ENCODE results near the gene C5orf15.
A peak's percentile ranks its signal among the peaks of the same experiment; 100 is the strongest.

C5orf15 gene

DNA sequence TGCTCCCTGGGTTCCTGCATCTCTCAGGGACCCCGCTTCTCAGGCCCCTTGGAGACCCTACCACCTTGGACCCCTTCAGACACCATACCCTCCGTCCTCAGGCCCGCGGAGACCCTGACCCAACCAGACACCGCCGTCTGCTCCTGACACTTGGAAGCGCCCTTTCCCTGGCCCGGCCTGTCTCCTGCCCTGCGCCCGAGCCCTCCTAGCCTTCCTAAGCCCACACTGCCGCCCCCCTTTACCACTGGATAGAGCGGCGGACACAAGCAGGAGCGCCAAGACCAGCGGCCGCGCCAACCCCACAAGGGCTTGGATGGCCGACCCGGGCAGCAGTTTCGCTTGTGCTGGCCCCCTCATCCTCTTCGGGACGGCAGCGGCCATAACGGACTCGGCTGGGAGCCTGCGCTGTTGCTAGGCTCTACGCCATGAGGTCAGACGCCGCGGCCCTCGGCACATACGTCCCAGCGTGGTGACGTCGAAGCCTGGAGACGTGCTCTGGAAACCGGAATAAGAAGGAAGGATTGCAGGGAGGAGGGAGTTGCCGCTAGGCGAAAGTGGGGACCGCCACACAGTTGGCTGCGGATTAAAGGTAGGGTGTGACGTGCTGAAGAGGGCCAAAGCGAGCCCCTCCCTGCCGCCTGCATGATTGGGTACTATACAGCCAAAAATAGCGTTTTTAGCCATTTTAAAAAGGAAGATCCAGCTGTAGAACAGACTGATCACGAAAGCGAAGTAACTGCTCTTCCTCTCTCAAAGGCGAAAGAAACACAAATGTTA, at the start of gene C5orf15:
Gene C5orf15, minus strand, starts transcription at position 422 of the 777 bp plus-strand sequence. Its CDS starts 41 bp downstream, at position 381.
- FAIRE-seq (peak; percentile 86), DNase-seq (ENCODE audit: insufficient read length, low spot score) (peak; percentile 95)

DNA sequence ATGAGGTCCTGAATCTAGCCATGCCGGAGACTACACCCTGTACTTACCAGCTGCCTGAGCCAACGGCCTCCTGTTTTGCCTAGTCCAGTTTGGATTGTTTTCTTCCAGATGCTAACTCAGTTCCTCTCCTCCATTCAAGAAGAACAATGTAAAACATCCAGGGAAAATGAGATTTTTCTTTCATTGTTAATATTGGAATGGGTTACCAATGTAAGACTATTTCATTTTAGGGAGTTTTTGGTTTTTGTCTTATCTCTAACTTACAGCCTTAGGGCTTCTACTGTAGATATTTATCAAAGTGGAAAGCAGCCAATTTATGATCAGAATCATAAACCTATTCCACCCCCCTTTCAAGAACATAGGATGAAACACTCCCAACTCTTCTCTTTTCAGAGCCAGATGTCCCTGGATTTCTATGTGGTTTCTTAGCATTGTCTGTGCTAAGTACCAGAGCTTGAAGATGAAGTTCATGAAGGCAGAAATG, 39.9 kb upstream of the C5orf15 start:
- FAIRE-seq (no peak), DNase-seq (ENCODE audit: insufficient read length, low spot score) (no peak)

DNA sequence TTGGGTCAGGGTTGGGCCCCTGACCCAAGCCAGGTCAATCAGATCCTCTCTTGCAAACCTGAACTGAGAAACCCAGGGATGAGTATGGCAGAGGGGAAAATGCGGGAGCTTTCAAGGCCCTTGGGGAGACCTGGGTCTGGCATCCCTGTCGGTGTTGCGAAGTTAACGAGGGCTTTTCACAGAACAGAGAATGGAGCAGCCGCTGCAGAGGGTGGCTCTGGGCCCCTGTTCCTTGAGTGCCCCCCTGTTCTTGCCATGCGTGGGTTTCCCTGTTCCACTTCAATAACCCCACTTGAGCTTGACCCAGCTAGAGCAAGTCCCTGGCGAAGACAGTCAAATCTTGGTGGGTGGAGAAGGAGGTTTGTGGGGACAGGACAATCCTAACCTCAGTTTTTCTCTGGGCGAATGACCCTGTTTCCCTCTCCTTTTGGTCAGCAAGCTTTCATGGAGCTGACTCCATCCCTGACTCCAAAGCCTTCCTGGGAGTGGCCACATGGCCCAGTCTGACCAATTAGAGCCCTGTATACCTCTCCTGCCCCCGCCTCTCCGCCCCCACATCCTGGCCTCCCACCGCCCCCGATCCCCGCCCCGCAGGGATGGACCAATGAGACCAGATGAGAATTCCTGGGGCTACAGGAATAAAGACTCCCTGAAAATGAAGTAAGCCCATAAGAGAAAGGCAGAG, 39.3 kb upstream of the C5orf15 start:
- DNase-seq (ENCODE audit: insufficient read length, low spot score) (peak; percentile 63), FAIRE-seq (no peak)

DNA sequence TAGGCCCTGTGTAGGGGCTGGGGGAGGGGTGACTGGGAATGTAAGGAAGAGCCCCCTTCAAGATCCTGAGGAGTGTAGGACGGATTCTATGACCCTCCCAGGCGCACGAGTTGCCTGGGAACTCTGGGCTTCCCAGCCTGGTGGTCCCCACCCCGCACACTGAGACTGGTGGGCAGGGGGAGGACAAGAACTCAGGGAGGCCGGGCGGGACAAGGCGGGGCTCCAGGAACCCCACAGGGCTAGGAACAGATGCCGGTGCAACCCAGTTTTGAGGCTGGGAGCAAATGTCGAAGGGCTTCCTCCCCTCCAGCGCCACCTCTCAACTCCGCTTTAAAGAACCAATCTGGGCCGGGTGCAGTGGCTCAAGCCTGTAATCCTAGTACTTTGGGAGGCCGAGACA, 37.7 kb upstream of the C5orf15 start:
- DNase-seq (ENCODE audit: insufficient read length, low spot score) (no peak), FAIRE-seq (no peak)

DNA sequence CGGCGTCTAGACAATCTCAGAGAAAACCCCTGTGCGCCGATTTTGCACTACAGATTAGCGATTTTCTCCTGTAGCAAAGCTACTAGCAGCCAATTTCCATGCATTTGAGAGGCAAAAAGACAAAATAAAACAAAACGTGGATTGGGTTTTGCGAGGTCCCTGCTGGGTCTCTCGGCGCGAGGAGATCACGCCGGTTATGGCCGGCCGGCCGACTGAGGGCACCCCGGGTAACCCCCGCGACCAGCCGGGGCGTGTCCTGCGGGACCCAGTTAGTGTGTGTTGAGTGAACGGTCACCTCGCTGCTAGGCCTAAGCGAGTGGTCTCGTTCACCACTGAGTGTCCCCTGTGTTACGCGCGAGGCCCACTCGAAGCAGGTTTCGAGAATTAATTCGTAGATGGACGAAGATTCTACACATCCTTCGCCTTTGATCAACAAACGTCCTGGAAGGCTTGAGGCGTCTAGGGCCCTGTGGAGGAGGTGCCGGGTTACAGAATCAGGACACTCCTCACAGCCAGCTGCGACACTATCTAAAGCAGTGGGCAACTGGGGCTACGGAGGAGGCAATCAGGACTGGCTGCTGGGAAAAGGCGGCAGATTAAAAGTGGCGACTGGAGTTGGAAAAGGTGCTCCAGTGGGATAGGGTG, 37.1 kb upstream of the C5orf15 start:
- DNase-seq (ENCODE audit: insufficient read length, low spot score) (no peak), FAIRE-seq (no peak)

DNA sequence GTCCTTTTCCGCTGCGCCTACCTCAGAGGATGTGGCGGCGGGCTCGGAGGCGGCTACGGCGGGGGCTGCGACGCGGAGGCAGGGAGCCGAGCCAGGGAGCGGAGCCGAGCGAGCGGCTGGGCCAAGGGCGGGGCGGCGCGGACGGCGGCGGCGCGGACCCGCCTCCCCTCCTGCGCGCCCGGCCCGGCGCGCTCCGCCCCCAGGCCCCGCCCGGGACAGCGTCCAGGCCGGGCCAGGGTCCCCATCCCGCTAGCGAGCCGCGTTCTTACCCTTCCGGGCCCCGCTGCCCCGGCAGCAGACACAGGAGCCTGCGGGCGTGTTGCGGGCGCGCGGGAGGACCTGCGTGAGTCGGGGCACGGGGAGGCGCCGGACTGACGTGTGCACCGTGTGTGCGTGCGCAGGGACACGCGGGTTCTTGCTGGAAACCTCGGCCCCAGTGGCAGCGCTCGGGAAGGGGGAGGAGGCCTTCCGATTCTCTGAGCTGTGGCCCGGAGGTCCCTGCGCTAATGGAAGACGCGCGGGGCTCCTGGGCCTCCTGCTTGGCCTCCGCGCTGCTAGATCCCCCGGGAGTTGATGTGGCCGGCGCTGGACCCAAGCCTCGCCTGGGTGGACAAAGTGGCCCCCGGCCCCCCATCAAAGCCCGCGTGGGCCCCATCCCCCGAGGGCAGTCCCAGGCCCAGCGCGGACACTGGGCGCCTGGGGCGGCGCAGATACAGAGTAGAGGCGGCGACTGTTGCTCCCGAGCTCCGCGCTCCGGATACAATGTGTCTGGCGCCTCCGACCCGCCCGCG, 36.4 kb upstream of the C5orf15 start, which contains the start of gene VDAC1:
Gene VDAC1, minus strand, starts transcription at position 350 of the 791 bp plus-strand sequence. CDS start 11,963 bp downstream, outside the sequence.
- DNase-seq (ENCODE audit: insufficient read length, low spot score) (peak; percentile 81), FAIRE-seq (peak; percentile 23)

DNA sequence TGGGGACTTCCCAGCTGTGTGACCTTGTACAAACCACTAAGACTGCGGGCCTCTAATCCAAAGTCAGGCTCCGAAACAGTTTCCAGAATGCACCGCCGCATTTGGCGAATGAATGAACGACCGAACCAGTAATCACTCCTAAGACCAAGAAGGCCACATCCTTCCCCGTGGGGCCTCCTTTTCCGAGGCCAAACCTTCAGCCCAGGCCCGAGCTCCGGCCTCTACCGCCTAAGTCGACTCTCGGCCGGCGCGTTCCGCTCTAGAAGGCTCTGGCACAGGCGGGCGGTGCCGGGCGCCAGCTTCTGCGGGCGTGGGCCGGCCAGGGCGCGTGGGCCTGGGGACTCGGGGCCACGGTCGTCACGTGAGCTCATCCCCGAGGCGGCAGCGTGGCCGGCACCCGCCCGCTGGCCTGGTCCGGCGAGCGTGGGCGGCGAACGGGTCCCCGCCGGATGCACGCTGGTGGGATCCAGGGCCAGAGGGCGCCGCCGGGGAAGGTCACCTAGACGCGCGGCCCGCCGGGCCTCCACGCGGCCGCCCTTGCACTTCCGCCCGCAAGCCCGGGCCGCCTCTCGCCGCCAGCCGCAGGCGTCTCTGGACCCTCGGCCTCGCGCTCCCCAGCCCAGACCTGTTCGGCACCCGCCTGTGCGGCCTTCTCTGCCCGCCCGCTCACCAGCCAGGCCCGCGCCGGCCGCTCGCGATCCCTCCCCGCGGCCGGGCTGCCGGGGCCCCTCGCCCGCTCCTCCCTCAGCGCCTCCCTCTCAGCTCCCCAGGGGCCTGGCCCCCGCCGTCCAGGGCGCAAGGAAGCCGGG, 35.6 kb upstream of the C5orf15 start:
- no peak for FAIRE-seq
- DNase-seq (ENCODE audit: insufficient read length, low spot score): no peak

DNA sequence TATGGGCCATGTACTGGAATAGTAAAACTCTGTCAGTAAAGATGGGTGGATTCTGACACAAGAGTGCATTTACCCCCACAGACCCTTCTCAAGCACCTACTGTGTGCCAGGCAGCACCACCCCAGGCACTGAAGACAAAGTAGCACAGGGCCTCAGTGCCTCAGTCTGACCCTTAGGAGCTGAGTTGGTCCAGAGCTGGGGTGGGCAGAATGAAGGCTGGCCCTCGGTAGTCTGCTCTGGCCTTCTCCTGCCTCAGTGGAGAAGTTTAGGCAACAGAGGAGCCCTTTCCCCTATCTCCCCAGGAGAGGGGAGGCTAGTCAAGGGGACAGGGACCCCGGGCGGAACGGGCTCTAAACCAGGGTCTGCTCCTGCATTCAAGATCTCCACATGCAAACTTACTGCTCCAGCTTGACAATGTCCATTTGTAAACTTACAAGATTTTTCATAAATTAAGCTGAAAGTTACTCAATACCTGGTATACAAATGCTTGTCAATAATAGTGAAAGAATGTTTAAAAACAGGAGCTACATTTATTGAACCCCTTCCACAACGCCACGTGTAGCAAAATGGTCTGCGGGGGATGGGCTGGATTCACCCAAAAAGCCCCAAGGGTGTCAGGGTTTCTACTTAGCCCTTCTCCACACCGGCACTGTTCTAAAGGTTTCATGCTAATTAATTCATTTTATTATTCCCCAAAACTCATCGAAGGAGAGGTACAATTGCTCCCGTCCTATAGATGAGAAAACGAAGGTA, 34.8 kb upstream of the C5orf15 start:
- DNase-seq (ENCODE audit: insufficient read length, low spot score): no peak
- no peak for FAIRE-seq

DNA sequence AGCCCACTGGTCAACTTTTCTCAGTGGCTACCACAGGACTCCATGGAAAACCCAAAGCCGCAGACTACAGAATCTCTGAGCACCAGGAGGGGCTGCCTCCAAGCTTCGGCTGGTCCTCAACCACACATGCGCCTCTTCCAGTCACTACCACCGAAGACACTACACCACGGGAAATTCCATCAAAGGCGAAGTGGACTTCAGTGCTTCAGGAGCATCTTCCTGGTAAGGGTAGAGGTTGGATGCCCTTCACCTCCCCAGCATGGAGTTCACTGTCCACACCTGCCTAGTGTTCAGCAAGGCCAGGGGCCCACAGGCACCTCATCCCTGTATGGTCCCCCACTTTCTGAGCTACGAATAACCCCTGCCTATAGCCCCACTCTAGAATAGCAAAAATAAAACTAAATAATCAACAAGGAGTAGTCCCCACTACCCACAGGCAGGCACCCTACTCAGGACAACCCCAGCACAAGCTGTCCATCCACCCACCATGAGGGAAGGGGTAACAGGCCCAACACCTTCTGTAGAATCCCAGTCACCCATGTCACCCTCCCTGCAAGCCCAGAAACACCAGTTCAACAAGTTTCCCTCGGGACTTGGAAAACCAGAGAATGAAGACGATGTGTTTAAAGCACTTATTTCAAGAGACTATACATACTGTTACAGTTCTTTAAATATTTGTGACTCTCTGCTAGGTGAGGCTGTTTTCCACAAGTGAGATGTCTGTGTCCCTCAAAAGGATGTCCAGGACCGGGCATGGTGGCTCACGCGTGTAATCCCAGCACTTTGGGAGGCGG, 33.7 kb upstream of the C5orf15 start:
- no peak for DNase-seq (ENCODE audit: insufficient read length, low spot score)
- FAIRE-seq: no peak

DNA sequence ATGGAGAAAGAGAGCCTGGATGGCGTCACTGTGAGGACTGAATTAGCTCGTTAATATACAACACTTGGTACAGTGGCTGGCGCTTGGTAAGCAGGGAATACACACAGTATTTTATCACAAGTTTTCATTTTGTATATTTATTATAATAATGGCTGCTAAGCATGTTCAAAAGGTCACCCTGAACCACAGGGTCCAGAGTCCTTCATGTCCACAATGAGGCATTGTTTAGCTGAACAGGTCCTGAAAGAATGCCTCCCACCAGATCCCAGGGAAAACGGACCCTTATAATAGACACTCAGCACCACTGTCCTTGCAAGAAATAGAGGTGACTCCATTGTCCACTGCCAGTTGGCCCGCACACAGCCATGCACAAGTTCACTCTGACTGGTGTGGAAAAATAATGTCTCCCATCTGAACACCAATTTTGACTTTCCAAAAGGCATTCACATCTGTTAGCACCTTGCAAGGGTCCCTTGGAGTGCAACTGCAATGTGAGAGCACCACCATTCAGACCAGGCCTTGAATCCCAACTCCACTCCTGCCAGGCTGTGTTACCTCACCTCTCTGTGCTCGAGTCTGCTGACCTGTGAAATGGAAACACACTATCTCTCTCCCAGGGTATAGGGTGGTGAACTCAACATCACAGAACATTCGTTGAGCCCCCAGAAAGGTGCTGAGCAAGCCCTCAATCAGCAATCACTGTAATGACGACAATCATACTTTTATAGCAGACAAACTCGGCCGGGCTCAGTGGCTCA, 32.5 kb upstream of the C5orf15 start:
- no peak for FAIRE-seq
- no peak for DNase-seq (ENCODE audit: insufficient read length, low spot score)

DNA sequence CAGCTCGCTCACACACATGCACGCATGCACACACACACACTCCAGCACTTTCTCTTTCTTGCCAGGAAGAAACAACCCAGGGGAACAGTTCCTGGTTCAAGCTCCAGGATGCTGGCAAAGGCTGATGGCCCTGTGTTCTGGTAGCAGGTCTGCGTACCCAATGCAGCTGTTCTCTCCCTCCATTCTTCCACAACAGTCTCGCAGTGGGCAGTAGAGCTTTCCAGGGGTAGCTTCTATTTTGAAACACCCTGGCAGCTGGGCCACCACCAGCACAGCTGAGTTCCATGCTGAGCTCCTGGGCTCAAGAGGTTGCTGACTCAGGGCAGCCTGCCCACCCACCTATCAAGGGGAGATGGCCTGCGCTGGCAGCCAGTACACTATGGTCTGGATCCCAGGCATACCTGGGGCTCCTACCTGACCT, 31.7 kb upstream of the C5orf15 start:
- FAIRE-seq: no peak
- no peak for DNase-seq (ENCODE audit: insufficient read length, low spot score)

DNA sequence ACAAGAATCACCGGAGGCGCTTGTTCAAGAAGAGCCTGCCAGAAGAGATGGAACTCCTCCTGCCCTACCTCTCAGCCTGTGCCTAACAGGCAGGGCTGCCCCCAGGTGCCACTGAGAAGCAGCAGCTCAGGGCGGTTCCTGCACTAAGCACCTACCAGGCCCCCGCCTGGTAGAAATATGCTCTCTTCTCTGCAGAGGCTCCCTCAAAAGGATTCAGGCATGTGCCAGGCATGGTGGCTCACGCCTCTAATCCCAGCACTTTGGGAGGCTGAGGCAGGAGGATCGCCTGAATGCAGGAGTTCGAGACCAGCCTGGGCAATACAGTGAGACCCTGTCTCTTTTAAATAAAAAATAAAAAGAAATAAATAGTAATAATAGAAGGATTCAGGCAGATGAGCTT, 30.4 kb upstream of the C5orf15 start:
- FAIRE-seq (no peak), DNase-seq (ENCODE audit: insufficient read length, low spot score) (no peak)

DNA sequence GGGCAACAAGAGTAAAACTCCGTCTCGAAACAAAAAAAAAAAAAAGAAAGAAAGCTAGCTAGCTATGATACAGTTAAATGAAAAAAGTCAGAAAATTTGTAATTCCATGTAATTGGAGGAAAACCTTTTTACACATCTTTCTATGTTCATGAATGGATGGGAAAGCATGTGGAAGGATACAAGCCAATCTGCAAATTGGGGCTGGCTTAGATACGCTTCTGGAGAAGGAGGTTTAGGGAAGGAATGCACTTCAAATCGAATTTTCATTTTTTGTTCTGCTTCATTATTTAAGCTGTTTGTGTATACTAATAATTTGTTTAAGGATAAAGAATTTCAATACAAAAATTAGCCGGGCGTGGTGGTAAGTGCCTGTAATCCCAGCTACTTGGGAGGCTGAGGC, 29.6 kb upstream of the C5orf15 start:
- DNase-seq (ENCODE audit: insufficient read length, low spot score): no peak

DNA sequence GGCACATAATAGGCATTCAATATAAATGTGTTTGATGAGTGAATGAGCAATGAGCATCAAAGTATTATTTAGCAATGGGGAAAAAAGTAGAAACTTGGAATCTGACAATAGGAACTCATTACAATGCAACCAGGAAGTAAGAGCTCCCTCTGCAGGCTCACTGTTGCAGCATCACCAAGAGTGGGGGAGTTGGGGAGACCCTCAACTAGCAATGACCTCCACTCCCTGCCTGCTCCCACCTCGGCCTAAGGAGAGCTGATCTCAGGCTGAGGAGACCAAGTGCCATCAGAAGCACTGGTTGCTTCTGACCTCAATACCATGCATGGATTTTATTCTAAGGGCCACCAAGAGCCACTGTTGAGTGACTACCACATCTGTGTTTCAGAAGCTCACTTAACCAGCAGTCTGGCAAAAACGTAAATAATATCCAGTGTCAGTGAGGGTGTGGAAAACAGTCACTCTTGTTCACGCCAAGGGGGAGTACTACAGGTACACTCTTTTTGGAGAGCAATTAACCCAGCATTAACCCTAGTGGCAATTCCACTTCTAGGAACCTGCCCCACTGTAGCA, 28.3 kb upstream of the C5orf15 start:
- DNase-seq (ENCODE audit: insufficient read length, low spot score): no peak
- FAIRE-seq: no peak

More for the DNA sequence above, 29.6 kb upstream of the C5orf15 start:
- FAIRE-seq: no peak

DNA sequence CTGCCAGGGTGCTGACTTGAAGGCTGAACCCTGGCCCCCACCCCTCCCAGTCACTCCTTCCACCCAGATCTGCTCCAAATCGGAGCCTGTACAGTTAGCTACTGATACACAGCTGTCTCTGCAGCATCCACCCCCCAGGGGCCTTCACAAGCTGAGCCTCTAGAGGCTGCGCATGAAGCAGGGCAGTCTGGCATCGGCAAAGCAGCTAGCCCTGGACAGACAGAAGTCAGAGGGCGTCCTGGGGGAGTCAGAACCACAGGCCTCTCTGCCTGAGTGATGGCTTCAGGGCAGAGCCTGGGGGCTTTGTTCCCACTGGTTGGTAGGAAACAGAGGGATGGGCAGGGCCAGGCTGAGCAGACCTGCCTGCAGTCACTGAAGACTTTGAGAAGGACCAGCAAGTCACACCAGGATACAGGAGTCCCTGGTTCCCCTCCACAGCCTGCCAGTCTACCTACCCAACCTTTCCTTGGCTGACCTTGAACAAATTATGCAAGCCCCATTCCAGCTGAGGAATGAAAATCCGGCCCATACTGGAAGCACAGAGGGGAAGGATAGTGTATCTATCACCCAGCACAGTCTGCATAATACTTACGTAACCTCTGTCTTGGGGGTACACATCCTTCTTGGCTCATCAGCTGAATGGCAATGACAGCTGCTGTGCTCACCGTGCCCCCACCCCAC, 27.6 kb upstream of the C5orf15 start:
- FAIRE-seq (no peak), DNase-seq (ENCODE audit: insufficient read length, low spot score) (no peak)

DNA sequence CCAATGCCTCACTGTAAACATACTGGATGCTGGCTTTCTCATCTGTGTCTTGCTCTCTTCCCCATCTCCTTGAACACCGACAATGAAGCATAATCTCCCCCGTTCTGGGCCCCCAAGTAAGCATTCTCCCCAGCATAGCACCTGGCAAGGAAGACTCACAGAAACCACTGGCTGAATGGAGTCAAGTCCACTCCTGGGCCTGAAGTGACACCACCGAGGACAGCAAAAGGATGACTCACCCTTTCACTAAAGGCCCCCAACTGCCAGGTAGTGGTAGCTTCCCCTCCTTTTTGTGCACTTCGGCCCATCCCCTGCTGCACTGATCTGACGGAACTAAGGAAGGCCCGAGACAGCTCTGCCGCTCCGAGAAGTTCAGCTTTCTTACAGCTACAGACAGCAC, 26.9 kb upstream of the C5orf15 start:
- FAIRE-seq (no peak), DNase-seq (ENCODE audit: insufficient read length, low spot score) (no peak)

DNA sequence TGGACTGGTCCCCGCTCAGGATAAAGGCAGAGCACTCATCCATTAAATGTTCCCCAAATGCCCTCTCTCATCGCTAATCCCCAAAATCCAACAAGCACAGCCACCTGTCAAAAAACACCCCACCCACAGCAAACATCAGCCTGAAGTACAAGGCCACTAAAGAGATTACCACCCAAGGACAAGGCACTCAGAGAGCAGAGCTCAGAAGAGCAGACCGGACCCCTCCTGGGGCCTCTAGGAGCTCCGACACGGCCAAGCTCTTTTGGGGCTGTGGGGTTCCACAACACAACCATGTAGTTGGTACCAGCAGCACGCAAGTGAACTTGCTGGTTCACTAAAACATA, 26.5 kb upstream of the C5orf15 start:
- FAIRE-seq (no peak), DNase-seq (ENCODE audit: insufficient read length, low spot score) (no peak)
